RWPE1 (cell line): ENCODE data around the gene ZNRF2.

ENCODE experiments used
- CTCF ChIA-PET: fragments of 350-600 bp; sonication (Branson Sonifier 250); formaldehyde crosslinking; extraction: SDS; loops from one replicate; lab custom pipeline; 2021; lab: Yijun Ruan, JAX
- POLR2A ChIA-PET: fragments of 400-600 bp; formaldehyde crosslinking; extraction: SDS; loops from one replicate; lab custom pipeline; 2020; ENCODE audit warnings: antibody characterized with exemption; ENCODE audit not compliant: low non-redundant PET; lab: Yijun Ruan, JAX
- DNase-seq: peaks from one replicate; pipeline ENCODE4 v3.0.0; 2012; ENCODE audit warnings: low spot score
- H3K27ac ChIP-seq: fragments of 450-650 bp; 2 replicates; pipeline ENCODE4 v1.5.1; 2017
- CTCF ChIP-seq: fragments of 450-650 bp; conservative IDR thresholded peaks from 2 replicates; pipeline ENCODE4 v1.5.1; 2017; ENCODE audit warnings: low read depth, mild to moderate bottlenecking

The ZNRF2 gene

GRCh38 chr7:30413864-30414263 is 129.5 kb downstream of the ZNRF2 start:
- H3K27ac ChIP-seq = no peak overlapping the region
- no peak for TF ChIP-seq CTCF
- ChIA-PET CTCF (no interaction called here), POLR2A (no interaction called here)
- DNase-seq = no peak
